H1 (cell line): ENCODE measurements around the gene LRRC61. TPM values are rescaled to one million over a fixed set of nuclear protein-coding genes. Genes with fewer than 3 reads are reported as not detected.

Source experiments
- CTCF ChIA-PET: fragments of 300-600 bp; sonication (Branson Sonifier 250); formaldehyde crosslinking; loops from one replicate; lab custom pipeline; 2021; ENCODE audit not compliant: partially characterized antibody; lab: Charles Lee
- POLR2A ChIA-PET: fragments of 300-600 bp; sonication (Branson Sonifier 250); formaldehyde crosslinking; loops from one replicate; lab custom pipeline; 2021; ENCODE audit warnings: inconsistent platforms; ENCODE audit not compliant: partially characterized antibody; lab: Charles Lee
- DNase-seq, 2 experiments: peaks; one replicate each; pipeline versions ENCODE4 v3.0.0 to v3.0.0-alpha.2; 2010 to 2022; ENCODE audit warnings: low spot score in 2 of 2, low read depth in 1 of 2, mixed read lengths in 1 of 2
- FAIRE-seq: peaks from 2 replicates; lab custom pipeline; 2011; peaks lifted over from hg19 to GRCh38; lab: Jason Lieb, UNC
- H2AFZ ChIP-seq: 2 replicates; pipeline ENCODE4 v1.8.1; 2012; ENCODE audit warnings: low read length, inconsistent platforms
- H2AK5ac ChIP-seq: 2 replicates; pipeline ENCODE4 v1.6.1; 2013; ENCODE audit warnings: low read depth, low read length
- H2BK120ac ChIP-seq: replicated peaks from 2 replicates; pipeline ENCODE3; 2013; ENCODE audit warnings: low read depth, low read length, inconsistent platforms
- H2BK12ac ChIP-seq: 2 replicates; pipeline ENCODE4 v1.6.1; 2013; ENCODE audit warnings: low read depth, low read length
- H2BK15ac ChIP-seq: 2 replicates; pipeline ENCODE4 v1.6.1; 2013; ENCODE audit warnings: low read length
- H2BK20ac ChIP-seq: 2 replicates; pipeline ENCODE4 v1.6.1; 2013; ENCODE audit warnings: low read length
- H2BK5ac ChIP-seq: 2 replicates; pipeline ENCODE4 v1.6.1; 2013; ENCODE audit warnings: low read depth, low read length
- H3K14ac ChIP-seq: 2 replicates; pipeline ENCODE4 v1.6.1; 2013; ENCODE audit warnings: inconsistent platforms; ENCODE audit not compliant: insufficient read length
- H3K18ac ChIP-seq: 2 replicates; pipeline ENCODE4 v1.6.1; 2013; ENCODE audit warnings: low read length; ENCODE audit errors: extremely low read depth
- H3K23ac ChIP-seq: 2 replicates; pipeline ENCODE4 v1.6.1; 2013; ENCODE audit warnings: inconsistent platforms; ENCODE audit not compliant: insufficient read length
- H3K23me2 ChIP-seq: 2 replicates; pipeline ENCODE4 v1.6.1; 2013; ENCODE audit warnings: low read depth, low read length
- H3K27ac ChIP-seq: 2 replicates; pipeline ENCODE4 v1.6.1; 2011; ENCODE audit warnings: low read depth, low read length, inconsistent platforms
- H3K27me3 ChIP-seq, 4 experiments: replicated peaks in 1 of 4; 1 replicate in 1 of 4; 2 replicates in 3 of 4; pipeline versions ENCODE4 v1.6.1 to v1.8.1; 2011 to 2013; ENCODE audit warnings: low read length in 3 of 4, mild to moderate bottlenecking in 3 of 4, inconsistent platforms in 2 of 4, mixed read lengths in 2 of 4, moderate library complexity in 1 of 4; ENCODE audit not compliant: control insufficient read depth in 3 of 4, insufficient read depth in 3 of 4; ENCODE audit errors: extremely low read depth in 1 of 4
- H3K36me3 ChIP-seq, 4 experiments: 2 replicates each; pipeline versions ENCODE4 v1.6.1 to v1.8.1; 2011 to 2013; ENCODE audit warnings: mild to moderate bottlenecking in 4 of 4, low read length in 3 of 4, moderate library complexity in 2 of 4, control low read depth in 1 of 4, inconsistent platforms in 1 of 4; ENCODE audit not compliant: insufficient read depth in 4 of 4, control insufficient read depth in 2 of 4
- H3K4ac ChIP-seq: replicated peaks from 2 replicates; pipeline ENCODE3; 2013; ENCODE audit warnings: low read length, low read depth, mixed read lengths, inconsistent platforms; ENCODE audit not compliant: insufficient read length
- H3K4me1 ChIP-seq, 4 experiments: replicated peaks in 1 of 4; 1 replicate in 1 of 4; 2 replicates in 3 of 4; pipeline versions ENCODE4 v1.6.1 to v1.8.1; 2011 to 2013; ENCODE audit warnings: low read length in 3 of 4, inconsistent platforms in 2 of 4, mixed read lengths in 1 of 4; ENCODE audit not compliant: insufficient read depth in 4 of 4, control insufficient read depth in 3 of 4
- H3K4me2 ChIP-seq, 2 experiments: 2 replicates each; pipeline versions ENCODE4 v1.6.1 to v1.8.1; 2011 to 2013; ENCODE audit warnings: low read depth in 2 of 2, low read length in 2 of 2, control low read depth in 1 of 2, inconsistent platforms in 1 of 2, mild to moderate bottlenecking in 1 of 2; ENCODE audit not compliant: insufficient read depth in 1 of 2
- H3K4me3 ChIP-seq, 4 experiments: fragments of 200-600, 300-600 bp in 1 of 4; sonication (generic), shearing (Covaris generic), sonication (Bioruptor Twin) in 1 of 4; 2 replicates each; pipeline versions ENCODE4 v1.5.1 to v1.8.1; 2011 to 2016; ENCODE audit warnings: low read length in 4 of 4, low read depth in 3 of 4, control low read depth in 2 of 4, inconsistent platforms in 2 of 4, mild to moderate bottlenecking in 2 of 4, mixed read lengths in 1 of 4, moderate library complexity in 1 of 4; ENCODE audit not compliant: insufficient read depth in 2 of 4; ENCODE audit errors: extremely low read depth in 1 of 4
- H3K56ac ChIP-seq: replicated peaks from 2 replicates; pipeline ENCODE3; 2013; ENCODE audit warnings: low read depth, mild to moderate bottlenecking, mixed read lengths, low read length, inconsistent platforms; ENCODE audit not compliant: insufficient read length
- H3K79me1 ChIP-seq: 2 replicates; pipeline ENCODE4 v1.6.1; 2013; ENCODE audit warnings: low read depth, low read length, control low read depth
- H3K79me2 ChIP-seq, 2 experiments: 2 replicates each; pipeline versions ENCODE4 v1.6.1 to v1.8.1; 2012 to 2013; ENCODE audit warnings: low read length in 2 of 2, mild to moderate bottlenecking in 2 of 2, inconsistent platforms in 1 of 2; ENCODE audit not compliant: insufficient read depth in 2 of 2, control insufficient read depth in 1 of 2
- H3K9ac ChIP-seq, 4 experiments: replicated peaks in 1 of 4; 1 replicate in 1 of 4; 2 replicates in 3 of 4; pipeline versions ENCODE4 v1.6.1 to v1.8.1; 2011 to 2013; ENCODE audit warnings: low read depth in 3 of 4, low read length in 3 of 4, control low read depth in 2 of 4, mild to moderate bottlenecking in 2 of 4, moderate library complexity in 2 of 4, inconsistent platforms in 1 of 4; ENCODE audit errors: extremely low read depth in 1 of 4
- H3K9me3 ChIP-seq, 2 experiments: 2 replicates each; pipeline versions ENCODE4 v1.6.1 to v1.8.1; 2012 to 2013; ENCODE audit warnings: mild to moderate bottlenecking in 2 of 2, moderate library complexity in 2 of 2, control low read depth in 1 of 2, inconsistent platforms in 1 of 2, low read depth in 1 of 2, low read length in 1 of 2, mixed read lengths in 1 of 2; ENCODE audit not compliant: insufficient read depth in 2 of 2
- H4K20me1 ChIP-seq, 2 experiments: replicated peaks in 1 of 2; 2 replicates each; pipeline versions ENCODE3 to v1.8.1; 2011 to 2013; ENCODE audit warnings: inconsistent platforms in 2 of 2, low read length in 2 of 2, mild to moderate bottlenecking in 1 of 2; ENCODE audit not compliant: insufficient read depth in 2 of 2, control insufficient read depth in 1 of 2
- H4K5ac ChIP-seq: 2 replicates; pipeline ENCODE4 v1.6.1; 2013; ENCODE audit warnings: low read length, low read depth, mixed read lengths, inconsistent platforms; ENCODE audit not compliant: insufficient read length
- H4K8ac ChIP-seq: 2 replicates; pipeline ENCODE4 v1.8.0; 2013; ENCODE audit warnings: mild to moderate bottlenecking, moderate library complexity, low read length, inconsistent platforms; ENCODE audit not compliant: insufficient read depth; ENCODE audit errors: extremely low read depth
- H4K91ac ChIP-seq: replicated peaks from 2 replicates; pipeline ENCODE3; 2013; ENCODE audit warnings: low read length, mixed read lengths, inconsistent platforms; ENCODE audit not compliant: insufficient read length
- CHD2 ChIP-seq: IDR thresholded peaks from 2 replicates; pipeline ENCODE4 v1.6.1; 2012; ENCODE audit warnings: low read length, improper control_type of control experiment
- HDAC6 ChIP-seq: IDR thresholded peaks from one replicate; pipeline ENCODE4 v1.7.1; 2012; ENCODE audit warnings: low read depth, mild to moderate bottlenecking, inconsistent platforms, low read length, moderate library complexity
- MAX ChIP-seq: IDR thresholded peaks from 2 replicates; pipeline ENCODE4 v1.6.1; 2012; ENCODE audit warnings: inconsistent platforms
- PHF8 ChIP-seq: fragments of 200-600 bp; sonication (generic); conservative IDR thresholded peaks from 2 replicates; pipeline ENCODE4 v1.7.1; 2012; ENCODE audit warnings: low read depth, mild to moderate bottlenecking, inconsistent platforms, low read length, moderate library complexity
- POLR2AphosphoS5 ChIP-seq: IDR thresholded peaks from 2 replicates; pipeline ENCODE4 v1.6.1; 2011; ENCODE audit warnings: low read depth, low read length
- WGBS, 2 experiments: shearing (Covaris generic) in 1 of 2; methylation state at CpG; one replicate each; pipeline versions ENCODE4 v1.1.6 to v1.1.7; 2013 to 2015; ENCODE audit warnings: low lambda C conversion rate in 2 of 2, mixed read lengths in 2 of 2, inconsistent platforms in 1 of 2, low coverage in 1 of 2, missing lambda C conversion rate in 1 of 2; ENCODE audit not compliant: insufficient replicate concordance in 2 of 2, insufficient coverage in 1 of 2, insufficient read length in 1 of 2; ENCODE audit errors: extremely low coverage in 1 of 2, missing lambda C conversion rate in 1 of 2; 5-methylcytosine and 5-hydroxymethylcytosine counted together
- polyA plus RNA-seq, 7 experiments: library from polyadenylated mRNA; depleted of rRNA in 3 of 7; stranded (reverse) in 5 of 7; unstranded in 2 of 7; fragments of >200 nt in 5 of 7; fragments of 200-250 nt in 2 of 7; gene quantifications; 1 replicate in 5 of 7; 2 replicates in 1 of 7; 4 replicates in 1 of 7; pipeline versions ENCODE4 v1.2.1 to v1.2.3, GENCODE V29; 2011 to 2013; ENCODE audit warnings: missing spikeins in 2 of 7, mixed read lengths in 2 of 7
- total RNA-seq: library from RNA; stranded (reverse); fragmentation: NEBNext Ultra II Directional; extraction: Animal tissue kit (Norgen Biotek cat#: 25700); gene quantifications from 2 replicates; pipeline ENCODE4 v1.2.1, GENCODE V29; 2021
- TF ChIP-seq, protein P1 (sequence below): IDR thresholded peaks from 2 replicates; pipeline ENCODE4 v1.6.1; 2012; ENCODE audit warnings: low read length, inconsistent platforms
- TF ChIP-seq, protein P2 (sequence below): IDR thresholded peaks from 2 replicates; pipeline ENCODE4 v1.6.1; 2011; ENCODE audit warnings: low read depth, mild to moderate bottlenecking, low read length; ENCODE audit not compliant: insufficient read depth

Gene LRRC61
- total and polyA plus RNA-seq, 2 of the 8 experiments (the other 6 are each of a cell fraction or from before 2014, with no cell fraction given) = 0.73 to 44.8 TPM

DNA sequence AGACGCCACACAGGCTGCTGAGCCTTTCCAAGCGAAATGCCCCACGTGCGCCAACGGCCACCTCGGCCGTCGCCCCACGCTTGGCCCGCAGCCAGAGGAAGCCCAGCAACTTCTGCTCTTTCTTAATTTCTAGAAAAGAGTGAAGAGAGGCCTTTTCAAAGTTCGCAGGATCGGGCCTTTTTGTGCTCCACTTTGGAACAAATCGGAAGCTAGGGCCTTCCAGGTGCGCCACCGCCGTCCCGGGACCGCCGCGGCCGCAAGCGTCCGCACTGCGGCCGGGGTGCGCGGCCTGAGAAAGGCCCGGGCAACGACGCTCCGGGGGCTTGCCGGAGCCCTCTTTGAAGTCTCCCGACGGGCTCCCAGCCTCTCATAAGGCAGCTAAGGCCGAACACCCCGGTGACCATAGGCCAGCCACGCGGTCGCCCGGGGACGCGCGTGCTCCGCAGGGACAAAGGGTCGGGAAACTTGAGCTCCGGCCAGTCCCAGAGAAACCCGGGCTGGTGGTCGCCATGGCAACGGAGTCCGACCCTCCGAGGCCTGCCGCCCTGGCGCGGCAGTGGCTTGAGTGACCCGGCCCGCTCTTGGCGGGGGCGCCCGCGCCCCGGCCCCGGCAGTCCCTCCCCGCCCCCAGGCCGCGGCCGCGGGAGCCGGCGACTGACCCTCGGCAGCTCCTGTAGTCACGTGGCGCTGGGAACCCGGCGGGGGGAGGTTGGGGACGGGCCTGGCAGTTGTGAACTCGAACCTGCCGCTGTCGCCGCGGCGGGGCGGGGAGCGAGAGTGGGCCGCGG lies 45.1 kb downstream of the LRRC61 start, which contains the start of gene REPIN1:
TSS of gene REPIN1 (plus strand) at position 727 of the 788 bp plus-strand sequence. CDS start 890 bp downstream, outside the sequence.
- Histone ChIP-seq H2BK12ac (peak within 1 kb of the TSS; percentile 93), H4K91ac (peak within 1 kb of the TSS; percentile 87), H3K9ac (peak within 1 kb of the TSS; percentile 64 to 87 (median 84)), H3K4ac (peak within 1 kb of the TSS; percentile 99), H4K8ac (peak within 1 kb of the TSS; percentile 97), H3K56ac (peak within 1 kb of the TSS; percentile 70), H3K23me2 (peaks cover 11% of the 10 kb centered on the region; the same call in 1 of the 2 replicates), H3K79me2 (peaks cover 7 to 43% of the 10 kb centered on the region in 2 experiments; a peak in 3 of 4 replicates), H3K23ac (no peak within 1 kb of the TSS), H2BK5ac (peak within 1 kb of the TSS; percentile 99), H3K4me1 (peaks cover 2 to 26% (median 12%) of the 10 kb centered on the region in 4 experiments), H2BK20ac (0 out of 2 replicates have a peak within 1 kb of the TSS, but pooled peaks have one; percentile 29), H4K20me1 (peaks cover 2 to 12% of the 10 kb centered on the region in 2 experiments), H3K27me3 (no peaks in the 10 kb centered on the region), H3K36me3 (peaks cover 9 to 35% (median 24%) of the 10 kb centered on the region in 4 experiments), H2BK120ac (no peak within 1 kb of the TSS), H3K4me2 (peak within 1 kb of the TSS; percentile 92 to 99), H2BK15ac (peak within 1 kb of the TSS; percentile 75; the same call in 1 of the 2 replicates), H3K9me3 (no peaks in the 10 kb centered on the region), H3K14ac (no peak within 1 kb of the TSS), H2AK5ac (peak within 1 kb of the TSS; percentile 71), H3K79me1 (peaks cover 17% of the 10 kb centered on the region), H2AFZ (no peak within 1 kb of the TSS; the same call in 1 of the 2 replicates), H3K4me3 (peak within 1 kb of the TSS; percentile 63 to 78 (median 69)), H3K18ac (peak within 1 kb of the TSS; percentile 99), H4K5ac (peak within 1 kb of the TSS; percentile 87), H3K27ac (peak within 1 kb of the TSS; percentile 95)
- 8% methylated on average over 65 of the region's 85 CpGs; no CpG with 5 or more reads in 1 of the 2 experiments for WGBS, 2 experiments
- FAIRE-seq = no peak
- ChIA-PET POLR2A (interaction anchor here (0.7 to 8.6 kb wide), 20 partner anchors 8 to 68 kb away, joined by 3 to 230 read pairs (median 8); partner anchors contain the start of gene RARRES2), CTCF (interaction anchor here (0.8 to 5.6 kb wide), 6 partner anchors 10 to 34 kb away, joined by 3 to 32 read pairs (median 4); no protein-coding TSS in a partner anchor)
- DNase-seq = peak in 1 of 2 experiments; percentile 92
- TF ChIP-seq MAX (peak; percentile 80), PHF8 (peak; percentile 28), POLR2AphosphoS5 (peak; percentile 66), HDAC6 (no peak), CHD2 (0 out of 2 replicates have a peak, but pooled peaks have one; percentile 26)
- TF ChIP-seq, protein P1, sequence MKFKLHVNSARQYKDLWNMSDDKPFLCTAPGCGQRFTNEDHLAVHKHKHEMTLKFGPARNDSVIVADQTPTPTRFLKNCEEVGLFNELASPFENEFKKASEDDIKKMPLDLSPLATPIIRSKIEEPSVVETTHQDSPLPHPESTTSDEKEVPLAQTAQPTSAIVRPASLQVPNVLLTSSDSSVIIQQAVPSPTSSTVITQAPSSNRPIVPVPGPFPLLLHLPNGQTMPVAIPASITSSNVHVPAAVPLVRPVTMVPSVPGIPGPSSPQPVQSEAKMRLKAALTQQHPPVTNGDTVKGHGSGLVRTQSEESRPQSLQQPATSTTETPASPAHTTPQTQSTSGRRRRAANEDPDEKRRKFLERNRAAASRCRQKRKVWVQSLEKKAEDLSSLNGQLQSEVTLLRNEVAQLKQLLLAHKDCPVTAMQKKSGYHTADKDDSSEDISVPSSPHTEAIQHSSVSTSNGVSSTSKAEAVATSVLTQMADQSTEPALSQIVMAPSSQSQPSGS = no peak
- TF ChIP-seq, protein P2, sequence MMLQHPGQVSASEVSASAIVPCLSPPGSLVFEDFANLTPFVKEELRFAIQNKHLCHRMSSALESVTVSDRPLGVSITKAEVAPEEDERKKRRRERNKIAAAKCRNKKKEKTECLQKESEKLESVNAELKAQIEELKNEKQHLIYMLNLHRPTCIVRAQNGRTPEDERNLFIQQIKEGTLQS = peak; percentile 69; the same call in 1 of the 2 replicates
